ENCODE data around the gene TIGIT.

TIGIT gene

GRCh38 chr3:114331710-114332109, 37.9 kb downstream of the TIGIT start:
- TF ChIP-seq CTCF (IDR thresholded peaks at IDR 0.05; ENCODE audit: control insufficient read depth, insufficient read depth, low read depth, low read length, missing control alignments): no peak
- DNase-seq (ENCODE audit: low read depth): no peak
- H3K4me3 ChIP-seq (ENCODE audit: control insufficient read depth, low read depth, low read length): no peak overlapping the region

- H3K4me3 ChIP-seq (ENCODE audit: control insufficient read depth, low read depth, low read length): no peak overlapping the region
- TF ChIP-seq CTCF (IDR thresholded peaks at IDR 0.05; ENCODE audit: control insufficient read depth, insufficient read depth, low read depth, low read length, missing control alignments): no peak
- no peak for DNase-seq (ENCODE audit: low read depth)
Measured at GRCh38 chr3:114332342-114333179, 38.7 kb downstream of the TIGIT start.

GRCh38 chr3:114333180-114333922, 39.5 kb downstream of the TIGIT start:
- no peak overlapping the region for H3K4me3 ChIP-seq (ENCODE audit: control insufficient read depth, low read depth, low read length)
- TF ChIP-seq CTCF (IDR thresholded peaks at IDR 0.05; ENCODE audit: control insufficient read depth, insufficient read depth, low read depth, low read length, missing control alignments): no peak
- DNase-seq (ENCODE audit: low read depth): peak; percentile 47

GRCh38 chr3:114333923-114334240, 40.1 kb downstream of the TIGIT start:
- H3K4me3 ChIP-seq (ENCODE audit: control insufficient read depth, low read depth, low read length): no peak overlapping the region
- no peak for DNase-seq (ENCODE audit: low read depth)
- no peak for TF ChIP-seq CTCF (IDR thresholded peaks at IDR 0.05; ENCODE audit: control insufficient read depth, insufficient read depth, low read depth, low read length, missing control alignments)

- peak; percentile 33 for TF ChIP-seq CTCF (IDR thresholded peaks at IDR 0.05; ENCODE audit: control insufficient read depth, insufficient read depth, low read depth, low read length, missing control alignments)
- no peak overlapping the region for H3K4me3 ChIP-seq (ENCODE audit: control insufficient read depth, low read depth, low read length)
- no peak for DNase-seq (ENCODE audit: low read depth)
Measured at GRCh38 chr3:114336122-114336697, 42.4 kb downstream of the TIGIT start.

- H3K4me3 ChIP-seq (ENCODE audit: control insufficient read depth, low read depth, low read length): no peak overlapping the region
- no peak for TF ChIP-seq CTCF (IDR thresholded peaks at IDR 0.05; ENCODE audit: control insufficient read depth, insufficient read depth, low read depth, low read length, missing control alignments)
- DNase-seq (ENCODE audit: low read depth): no peak
Measured at GRCh38 chr3:114336857-114337256, 43.0 kb downstream of the TIGIT start.

All from AG09309 (cell line).